ENCODE measurements around the gene COLEC11.
"Not testable (repeated sequence)": the region's sequence is repeated elsewhere in the genome, so short reads cannot be mapped to it uniquely, and the experiment has no call there.

The COLEC11 gene

GRCh38 chr2:3654531-3655225 lies 59.8 kb downstream of the COLEC11 start:
- no peak for DNase-seq (ENCODE audit: low spot score)

DNA sequence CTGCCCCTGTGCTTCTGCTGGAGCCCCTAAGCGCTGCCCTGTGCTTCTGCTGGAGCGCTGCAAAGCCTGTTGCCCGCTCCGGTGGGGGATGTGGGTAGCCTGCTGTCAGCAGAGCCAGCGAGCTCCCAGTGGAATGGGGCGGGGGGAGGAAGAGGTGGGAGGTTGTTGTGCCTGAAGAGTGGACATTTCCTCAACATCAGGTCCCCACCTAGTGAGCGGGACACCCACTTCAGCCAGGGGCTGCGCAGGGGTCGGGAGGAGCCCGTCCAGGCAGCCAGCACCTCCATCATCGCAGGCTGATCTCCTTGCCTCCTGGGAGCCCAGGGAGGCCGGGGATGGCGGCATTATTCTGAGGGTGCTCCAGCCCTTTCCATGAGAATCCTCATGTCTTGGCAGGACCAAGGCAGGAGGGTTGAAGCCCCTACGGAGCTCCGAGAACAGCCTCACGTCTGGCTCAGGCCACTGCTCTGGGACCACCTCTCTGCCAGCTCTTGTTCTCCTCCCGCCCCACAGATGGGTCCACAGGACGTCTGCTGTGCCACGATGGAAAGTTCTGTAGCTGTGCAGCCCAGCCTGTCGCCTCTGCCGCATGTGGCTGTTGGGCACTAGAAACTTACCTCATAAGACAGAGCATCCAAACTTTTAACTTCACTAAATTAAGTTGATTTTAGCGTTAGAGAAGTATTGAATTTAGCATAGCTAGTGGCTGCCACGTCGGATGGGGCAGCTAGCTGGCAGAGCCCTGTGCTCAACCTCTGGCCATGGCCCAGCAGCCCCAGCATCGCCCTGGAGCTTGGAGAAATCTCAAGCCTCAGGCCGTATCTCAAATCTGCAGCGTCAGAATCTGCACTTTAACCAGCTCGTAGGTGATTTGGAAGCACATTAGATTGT lies 61.2 kb downstream of the COLEC11 start:
- DNase-seq (ENCODE audit: low spot score): no peak

GRCh38 chr2:3656762-3657721 lies 62.1 kb downstream of the COLEC11 start:
- no peak for DNase-seq (ENCODE audit: low spot score)

DNA sequence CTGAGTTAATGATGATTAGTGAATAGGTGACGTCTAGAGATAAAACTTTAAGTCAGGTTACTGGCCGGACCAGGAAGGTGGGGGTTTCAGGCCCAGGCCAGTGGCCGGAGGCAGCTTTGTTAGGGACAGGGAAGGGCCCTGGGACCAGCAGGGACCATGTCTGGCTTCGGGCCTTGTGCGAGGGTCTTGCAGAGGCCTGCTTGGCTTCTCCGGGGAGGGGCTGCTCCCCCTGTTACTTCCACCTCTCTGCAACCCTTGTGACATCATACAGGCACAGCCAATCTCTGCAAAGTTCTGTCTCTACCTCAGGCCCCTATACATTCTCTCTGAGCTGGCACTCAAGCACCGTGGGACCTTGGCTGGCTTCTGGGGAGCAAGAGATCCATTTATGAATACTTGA lies 63.0 kb downstream of the COLEC11 start, which contains the start of gene ALLC:
Gene ALLC (plus strand): TSS at position 320 of the 400 bp plus-strand sequence. CDS start 12,958 bp downstream, outside the sequence.
- DNase-seq (ENCODE audit: low spot score): no peak

- DNase-seq (ENCODE audit: low spot score): no peak
Observed at GRCh38 chr2:3659447-3660432, 64.8 kb downstream of the COLEC11 start.

GRCh38 chr2:3660640-3661039 lies 65.7 kb downstream of the COLEC11 start:
- DNase-seq (ENCODE audit: low spot score): not testable (repeated sequence)

DNA sequence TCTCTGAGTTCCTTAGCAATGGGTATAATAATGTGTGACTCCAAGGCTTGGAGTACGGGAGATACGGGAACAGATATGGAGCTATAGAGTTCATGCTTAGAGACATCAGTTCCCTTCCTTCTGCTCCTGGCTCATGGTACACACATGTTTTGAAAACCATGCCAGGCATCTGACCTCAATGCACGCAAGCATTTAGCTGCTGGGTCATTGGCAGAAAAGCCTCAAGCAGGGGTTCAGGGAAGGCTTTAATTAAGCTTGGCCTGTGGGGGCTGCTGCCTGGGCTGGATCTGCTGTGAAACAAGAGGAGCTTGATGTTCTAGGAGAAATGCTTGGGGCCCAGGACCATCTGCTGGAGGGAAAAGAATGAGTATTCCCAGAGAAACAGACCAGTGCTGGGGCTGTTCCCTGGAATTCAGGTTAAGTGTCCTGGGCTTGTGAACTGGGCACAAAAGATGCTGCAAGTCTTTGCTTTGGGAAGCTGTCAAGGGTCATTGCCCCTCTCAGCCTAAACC lies 66.3 kb downstream of the COLEC11 start:
- no peak for DNase-seq (ENCODE audit: low spot score)

DNA sequence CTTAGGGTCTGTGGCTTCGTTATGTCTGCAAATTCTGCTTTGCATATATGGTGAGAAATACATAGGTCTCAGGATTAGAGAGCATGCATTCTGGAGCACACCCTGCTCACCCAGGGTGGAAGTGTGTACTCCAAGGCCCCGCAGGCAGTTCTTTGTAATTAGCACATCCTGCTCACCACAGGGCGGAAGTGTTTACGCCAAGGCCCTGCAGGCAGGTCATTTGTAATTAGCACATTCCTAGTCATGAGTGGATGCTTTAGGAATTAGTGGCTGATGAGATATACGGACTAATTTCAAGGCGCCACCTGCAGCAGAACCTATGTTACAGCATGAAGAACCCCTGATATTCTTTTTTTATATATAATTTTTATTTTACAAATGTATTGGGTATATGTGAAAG lies 67.3 kb downstream of the COLEC11 start:
- no peak for DNase-seq (ENCODE audit: low spot score)

GRCh38 chr2:3664118-3664517 lies 69.2 kb downstream of the COLEC11 start:
- DNase-seq (ENCODE audit: low spot score): no peak

DNA sequence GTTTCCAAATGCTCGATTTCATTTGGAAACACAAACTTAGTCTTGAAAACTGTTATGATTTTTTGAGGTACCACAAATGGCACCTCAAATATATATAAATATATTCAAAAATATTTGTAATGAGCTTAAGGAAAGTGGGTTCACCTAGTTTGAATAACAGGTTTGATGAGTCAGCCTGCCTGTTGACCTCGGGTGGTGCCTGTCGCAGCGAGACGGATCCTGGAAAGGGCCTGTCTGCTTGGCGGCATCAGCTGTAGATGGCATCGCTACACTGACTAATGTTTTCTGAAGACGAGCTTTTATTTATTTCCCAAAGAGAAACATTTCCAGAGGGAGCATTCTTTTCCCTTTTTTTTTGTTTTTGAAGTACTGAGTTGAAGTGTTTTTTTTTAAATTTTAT lies 70.0 kb downstream of the COLEC11 start:
- DNase-seq (ENCODE audit: low spot score): no peak

DNA sequence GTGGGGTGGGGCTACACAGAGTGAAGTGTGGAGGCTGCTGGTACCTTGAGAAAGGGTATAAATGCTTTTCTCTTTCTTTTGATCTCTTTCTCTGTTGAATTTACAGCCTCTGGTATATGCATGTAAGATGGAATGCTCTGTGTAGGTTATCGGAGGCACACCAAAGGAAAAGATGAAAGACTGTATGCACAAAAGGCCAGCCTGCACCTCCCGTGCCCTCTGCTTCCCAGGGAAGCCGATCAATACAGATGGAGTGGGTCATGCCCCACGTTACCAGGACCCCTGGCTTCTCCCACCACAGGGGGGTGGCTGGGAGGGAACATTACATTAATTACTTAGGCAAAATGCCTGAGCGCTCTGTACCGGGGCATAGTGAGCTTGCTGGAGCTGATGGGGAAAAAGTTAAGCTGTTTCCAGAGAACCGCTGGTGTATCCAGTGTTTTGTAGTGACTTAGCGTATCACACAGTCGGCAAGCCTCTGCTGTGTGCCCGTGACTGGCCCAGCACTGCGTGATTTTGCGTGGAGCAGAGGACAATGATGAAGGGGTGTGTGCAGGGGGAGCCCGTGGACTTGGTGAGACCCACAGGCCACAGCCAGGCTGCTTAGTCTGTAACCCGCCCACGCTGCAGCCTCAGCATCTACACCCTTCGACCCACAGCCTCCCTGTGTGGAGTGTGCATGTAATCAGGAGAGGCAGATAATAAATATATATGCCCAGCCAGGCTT lies 71.1 kb downstream of the COLEC11 start:
- DNase-seq (ENCODE audit: low spot score): no peak

DNA sequence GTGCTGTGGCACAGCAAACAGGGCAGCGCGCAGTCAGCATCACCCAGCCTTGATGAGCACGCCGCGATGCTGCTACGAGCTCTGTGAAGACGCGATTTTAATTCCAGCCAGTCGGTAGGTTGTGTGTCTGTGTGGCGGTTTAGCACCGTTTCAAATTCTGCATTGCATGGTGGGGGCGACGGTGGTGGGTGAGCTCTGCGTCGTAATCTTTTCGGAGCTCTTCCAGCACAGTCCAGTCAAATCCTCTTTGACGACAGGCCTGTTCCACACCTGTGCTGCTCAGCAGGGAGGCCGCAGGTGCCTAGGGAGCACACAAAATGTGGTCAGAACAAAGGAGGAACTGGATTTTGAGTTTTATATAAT lies 71.7 kb downstream of the COLEC11 start:
- DNase-seq (ENCODE audit: low spot score): no peak

GRCh38 chr2:3667151-3667631 lies 72.3 kb downstream of the COLEC11 start:
- no peak for DNase-seq (ENCODE audit: low spot score)

GRCh38 chr2:3669656-3670055 lies 74.7 kb downstream of the COLEC11 start:
- DNase-seq (ENCODE audit: low spot score): no peak

- DNase-seq (ENCODE audit: low spot score): no peak
Observed at GRCh38 chr2:3670376-3670775, 75.5 kb downstream of the COLEC11 start.

DNA sequence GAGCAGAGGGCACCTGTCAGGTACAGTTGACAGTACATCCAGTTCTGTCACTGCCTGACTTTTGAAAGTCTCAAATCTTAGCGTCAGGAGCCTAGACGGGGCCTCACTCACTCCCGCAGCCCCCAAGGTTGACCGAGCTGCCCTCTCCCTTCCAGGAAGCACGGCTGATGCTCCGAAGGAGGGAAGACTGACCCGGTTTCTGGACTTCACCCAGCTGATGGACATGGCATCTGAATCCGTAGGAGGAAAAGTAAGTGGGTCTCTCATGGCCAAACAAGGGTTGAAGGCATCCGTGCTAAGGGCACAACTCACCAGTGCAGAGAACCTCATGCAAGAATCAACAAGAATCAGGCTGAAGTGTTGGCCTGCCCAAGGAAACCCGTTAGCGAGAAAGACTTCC lies 76.0 kb downstream of the COLEC11 start:
- DNase-seq (ENCODE audit: low spot score): no peak

DNA sequence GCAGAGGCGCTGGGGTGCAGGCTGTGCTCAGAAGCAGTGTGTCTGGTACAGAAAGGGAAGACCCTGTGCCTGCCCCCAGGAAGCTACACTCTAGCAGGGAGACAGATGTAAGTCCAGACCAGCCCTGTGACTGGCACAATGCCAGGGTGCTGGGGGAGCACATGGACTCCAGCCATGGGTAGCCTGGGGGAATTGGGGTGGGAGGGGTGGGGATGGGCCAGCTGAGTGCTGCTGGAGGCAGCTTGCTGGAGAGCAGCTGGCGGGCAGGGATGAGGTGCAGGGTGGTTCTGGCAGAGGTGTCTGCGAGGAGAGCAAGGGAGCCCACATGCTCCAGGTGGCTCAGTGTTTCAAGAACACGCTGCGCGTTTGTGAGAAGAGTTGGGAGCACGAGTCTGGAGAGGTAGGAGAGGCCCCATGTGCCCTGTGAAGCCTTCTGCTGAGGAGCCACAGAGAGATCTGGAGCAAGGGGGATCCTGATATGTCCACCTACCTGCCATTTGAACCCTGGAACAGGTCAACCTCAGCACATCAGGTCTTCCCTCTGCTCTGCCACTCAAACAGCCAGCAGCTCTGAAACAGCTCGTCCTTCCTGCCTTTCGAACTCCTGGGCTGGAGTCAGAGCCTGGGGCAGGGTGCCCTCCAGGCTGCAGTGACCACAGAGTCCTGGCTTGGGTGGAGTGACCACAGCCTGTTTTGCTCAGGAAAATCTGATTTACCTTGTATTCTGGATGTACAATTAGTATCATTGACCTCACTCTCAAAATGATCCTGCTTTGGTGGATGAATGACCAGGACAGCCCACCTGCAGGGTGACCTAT lies 78.2 kb downstream of the COLEC11 start:
- no peak for DNase-seq (ENCODE audit: low spot score)

GRCh38 chr2:3674066-3674845 lies 79.3 kb downstream of the COLEC11 start:
- no peak for DNase-seq (ENCODE audit: low spot score)

Data from HuH-7 (cell line).